Aorta (tissue), 5 donors: ENCODE results near the gene CDS1. TPM values are rescaled to one million over a fixed set of nuclear protein-coding genes. Genes with fewer than 3 reads are reported as not detected.

Source experiments
- ATAC-seq: fragments of 200-7000 bp; cut with Tn5 transposase; one replicate; pipeline ENCODE4 v1.9.1; 2022; ENCODE audit warnings: moderate library complexity; ENCODE audit not compliant: low FRiP score
- DNase-seq, 2 donors: peaks; one replicate each; pipeline ENCODE4 v3.0.0-alpha.2; 2020
- H3K27ac ChIP-seq, 2 donors: one replicate each; pipeline ENCODE4 v1.5.1; 2013; ENCODE audit warnings: low read length in 2 of 2, mild to moderate bottlenecking in 2 of 2, moderate library complexity in 2 of 2, control low read depth in 1 of 2, inconsistent platforms in 1 of 2, low read depth in 1 of 2
- H3K27me3 ChIP-seq, 2 donors: one replicate each; pipeline ENCODE4 v1.6.1; 2013; ENCODE audit warnings: control low read depth in 1 of 2, low read length in 1 of 2, mild to moderate bottlenecking in 1 of 2, moderate library complexity in 1 of 2; ENCODE audit not compliant: insufficient read depth in 2 of 2, control insufficient read depth in 1 of 2
- H3K36me3 ChIP-seq, 2 donors: one replicate each; pipeline ENCODE4 v1.6.1; 2013; ENCODE audit warnings: control low read depth in 1 of 2, low read length in 1 of 2, mild to moderate bottlenecking in 1 of 2; ENCODE audit not compliant: insufficient read depth in 2 of 2, control insufficient read depth in 1 of 2
- H3K4me1 ChIP-seq, 2 donors: one replicate each; pipeline ENCODE4 v1.6.1; 2013; ENCODE audit warnings: low read length in 2 of 2, control low read depth in 1 of 2, mild to moderate bottlenecking in 1 of 2, moderate library complexity in 1 of 2; ENCODE audit not compliant: insufficient read depth in 2 of 2, control insufficient read depth in 1 of 2
- H3K4me3 ChIP-seq, 2 donors: one replicate each; pipeline ENCODE4 v1.5.1; 2013; ENCODE audit warnings: low read length in 2 of 2, control low read depth in 1 of 2, mild to moderate bottlenecking in 1 of 2
- H3K9me3 ChIP-seq: one replicate; pipeline ENCODE4 v1.6.1; 2013; ENCODE audit warnings: mild to moderate bottlenecking, low read length; ENCODE audit not compliant: control insufficient read depth
- WGBS, 2 donors: extraction: QIAGEN DNeasy Blood & Tissue Kit; methylation state at CpG; one replicate each; pipeline ENCODE4 v1.1.7; 2013; 5-methylcytosine and 5-hydroxymethylcytosine counted together
- intact Hi-C, 2 donors: fragments of 100-400 bp; cut with DNase I; formaldehyde crosslinking; loops; one replicate each; pipeline versions ENCODE4 v1.14.2 to v1.15.0; 2022
- polyA plus RNA-seq, 2 donors: library from polyadenylated mRNA; stranded (reverse); fragments of 200-250 nt; gene quantifications; one replicate each; pipeline ENCODE4 v1.2.3, GENCODE V29; 2013
- total RNA-seq, 2 donors: library from RNA; stranded (reverse); fragmentation: NEBNext Ultra II Directional; extraction: Animal tissue kit (Norgen Biotek cat#: 25700); gene quantifications; one replicate each; pipeline ENCODE4 v1.2.1, GENCODE V29; 2021
- donor health status: healthy with polysubstance abuse.
- donor health status: Bipolar disorder and iron deficiency.
- donor health status: DM: no; HTN: no; CAD: no.
- donor health status: DM: no; HTN: no; CAD: no.
- donor health status: DM: yes; HTN: yes; CAD: no.

CDS1 gene
- total and polyA plus RNA-seq, 4 donors, result 0.33 to 4.8 (median 0.43) TPM

DNA sequence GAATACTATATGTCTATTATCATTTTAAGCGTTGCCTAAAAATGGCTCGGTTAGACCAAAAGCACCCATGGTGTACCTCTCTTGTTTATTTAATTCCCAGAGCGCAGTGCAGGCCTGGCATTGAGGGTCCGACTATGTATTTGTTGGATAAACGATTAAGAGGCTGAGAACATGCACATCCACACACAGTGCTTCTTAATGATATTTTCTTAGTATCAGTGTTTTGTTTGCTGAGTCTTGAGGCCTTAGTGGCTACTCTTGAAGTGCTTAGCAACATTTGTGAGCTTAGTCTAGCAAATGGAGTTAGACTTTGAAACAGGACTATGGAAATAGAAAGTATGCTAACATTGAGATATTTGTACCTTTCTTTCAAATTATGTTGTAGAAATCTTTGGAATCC lies 43.7 kb downstream of the CDS1 start:
- Histone ChIP-seq H3K9me3 (no peaks in the 10 kb centered on the region), H3K4me3 (no peak overlapping the region), H3K27ac (no peak overlapping the region), H3K36me3 (no peaks in the 10 kb centered on the region), H3K4me1 (no peaks in the 10 kb centered on the region), H3K27me3 (no peaks in the 10 kb centered on the region)
- 89 to 92% methylated on average over 5 of the region's 5 CpGs for WGBS, 2 donors
- DNase-seq, result no peak
- intact Hi-C loops, result no loop called here
- no peak for ATAC-seq

DNA sequence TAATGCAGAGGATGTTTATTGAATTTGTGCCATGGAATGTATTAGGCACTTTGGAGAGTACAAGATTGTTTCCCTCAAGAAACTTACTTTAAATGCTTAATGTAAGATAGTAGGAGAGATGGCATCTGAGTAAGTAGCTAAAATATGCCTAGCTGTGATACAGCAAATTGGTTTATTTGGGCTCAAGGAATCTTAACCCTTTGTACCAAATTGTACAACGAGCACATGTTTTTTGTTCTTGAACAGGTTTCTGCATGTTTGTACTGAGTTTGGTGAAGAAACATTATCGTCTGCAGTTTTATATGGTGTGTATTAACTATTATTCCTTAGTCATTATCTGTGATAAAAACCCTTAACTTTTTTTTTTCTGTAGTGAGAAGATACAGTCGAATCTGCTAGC lies 48.6 kb downstream of the CDS1 start:
- WGBS, 2 donors, result 78 to 80% methylated on average over 3 of the region's 3 CpGs
- ATAC-seq, result no peak

DNA sequence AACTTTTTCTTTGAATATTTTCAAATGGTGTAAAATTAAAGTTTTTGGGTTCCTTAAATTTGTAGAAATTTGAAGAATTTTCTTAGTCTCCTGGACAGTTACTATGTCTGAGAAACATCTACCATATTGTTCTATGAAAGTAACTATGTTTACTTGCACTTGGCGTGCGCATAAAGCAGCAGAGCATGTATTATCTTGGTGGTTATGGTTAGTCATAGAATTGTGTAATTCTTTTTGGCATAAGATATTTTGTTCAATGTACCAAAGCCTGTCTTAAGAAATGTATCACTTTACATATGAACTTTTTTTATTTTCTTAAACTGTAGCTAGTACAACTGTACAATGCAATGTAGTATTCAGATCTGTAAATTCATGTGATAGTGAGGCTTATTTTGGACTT lies 49.2 kb downstream of the CDS1 start:
- H3K9me3 ChIP-seq, result no peaks in the 10 kb centered on the region
- DNase-seq (no peak), ATAC-seq (no peak)
- intact Hi-C loops, result no loop called here
- 81 to 89% methylated on average over 2 of the region's 2 CpGs for WGBS, 2 donors
- H3K4me1 ChIP-seq, result no peaks in the 10 kb centered on the region
- no peaks in the 10 kb centered on the region for H3K36me3 ChIP-seq
- H3K27me3 ChIP-seq, result no peaks in the 10 kb centered on the region
- H3K4me3 ChIP-seq, result no peak overlapping the region
- no peak overlapping the region for H3K27ac ChIP-seq

More for the DNA sequence above, 48.6 kb downstream of the CDS1 start:
- no peaks in the 10 kb centered on the region for H3K9me3 ChIP-seq
- H3K4me3 ChIP-seq, result no peak overlapping the region
- no peak overlapping the region for H3K27ac ChIP-seq
- no peak for DNase-seq
- no peaks in the 10 kb centered on the region for H3K4me1 ChIP-seq
- H3K27me3 ChIP-seq, result no peaks in the 10 kb centered on the region
- H3K36me3 ChIP-seq, result no peaks in the 10 kb centered on the region
- intact Hi-C loops, result no loop called here

DNA sequence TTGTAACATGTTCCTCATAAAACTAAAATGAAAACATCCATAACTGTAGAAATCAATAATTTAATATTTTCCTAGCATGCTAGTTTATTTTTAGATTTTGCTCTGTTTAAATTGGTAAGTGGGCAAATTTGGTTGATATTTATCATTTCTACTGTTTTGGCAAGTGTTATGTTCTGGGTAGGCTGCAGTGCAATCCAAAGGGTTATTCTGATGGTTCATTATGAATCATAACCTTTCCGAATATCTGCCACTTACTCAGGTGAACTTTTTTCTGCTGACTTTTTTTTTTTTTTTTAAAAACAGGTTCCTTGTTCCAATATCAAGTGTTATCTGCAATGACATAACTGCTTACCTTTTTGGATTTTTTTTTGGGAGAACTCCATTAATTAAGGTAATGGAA lies 52.0 kb downstream of the CDS1 start:
- 72 to 73% methylated on average over 1 of the region's 1 CpG for WGBS, 2 donors
- intact Hi-C loops, result no loop called here
- no peak overlapping the region for H3K27ac ChIP-seq
- no peaks in the 10 kb centered on the region for H3K36me3 ChIP-seq
- no peaks in the 10 kb centered on the region for H3K4me1 ChIP-seq
- no peaks in the 10 kb centered on the region for H3K27me3 ChIP-seq
- no peaks in the 10 kb centered on the region for H3K9me3 ChIP-seq
- H3K4me3 ChIP-seq, result no peak overlapping the region
- ATAC-seq (no peak), DNase-seq (no peak)

DNA sequence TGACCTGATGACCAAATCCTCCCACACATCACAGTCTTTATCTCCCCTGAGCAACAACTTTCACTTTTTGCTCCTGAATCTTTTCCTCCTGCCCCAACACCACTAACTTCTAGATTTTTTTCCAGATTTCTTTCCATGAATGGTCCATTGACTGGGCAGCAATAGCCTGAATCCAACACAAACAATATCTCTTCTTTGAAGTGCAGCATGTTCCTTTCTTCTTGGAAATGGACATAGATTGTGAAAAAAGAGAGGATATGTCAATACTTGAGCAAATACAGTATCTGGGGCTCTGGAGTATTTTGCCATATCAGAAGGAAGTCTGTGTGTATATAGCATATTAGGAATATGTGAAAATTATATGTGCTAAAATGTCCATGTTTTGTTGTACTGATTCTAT lies 55.2 kb downstream of the CDS1 start:
- H3K9me3 ChIP-seq, result no peaks in the 10 kb centered on the region
- DNase-seq (no peak), ATAC-seq (no peak)
- intact Hi-C loops, result no loop called here
- no peaks in the 10 kb centered on the region for H3K4me1 ChIP-seq
- H3K27ac ChIP-seq, result no peak overlapping the region
- H3K36me3 ChIP-seq, result no peaks in the 10 kb centered on the region
- H3K4me3 ChIP-seq, result no peak overlapping the region
- no peaks in the 10 kb centered on the region for H3K27me3 ChIP-seq

DNA sequence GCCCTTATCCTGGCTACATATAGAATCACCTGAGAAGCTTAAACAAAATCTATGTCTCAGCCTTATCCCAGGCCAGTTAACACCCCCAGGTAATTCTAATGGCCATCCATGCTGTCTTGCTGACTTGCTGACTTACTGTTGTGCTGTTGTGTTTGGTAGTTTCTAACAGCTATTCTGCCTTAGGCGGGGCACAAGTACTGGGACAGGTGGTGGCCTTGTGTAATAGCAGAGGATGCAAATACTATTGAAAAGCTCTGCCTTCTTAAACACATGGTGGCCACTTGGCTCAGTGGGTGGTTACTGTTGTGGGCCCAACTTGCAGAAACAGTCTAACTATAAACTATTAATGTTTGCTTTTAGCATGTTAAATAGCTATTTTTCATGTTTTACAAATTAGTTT lies 56.2 kb downstream of the CDS1 start:
- WGBS, 2 donors, result 92 to 96% methylated on average over 1 of the region's 1 CpG
- H3K4me3 ChIP-seq, result no peak overlapping the region
- no peak for ATAC-seq
- no peak for DNase-seq
- H3K9me3 ChIP-seq, result no peaks in the 10 kb centered on the region
- no peaks in the 10 kb centered on the region for H3K4me1 ChIP-seq
- intact Hi-C loops, result no loop called here
- H3K36me3 ChIP-seq, result no peaks in the 10 kb centered on the region
- H3K27me3 ChIP-seq, result no peaks in the 10 kb centered on the region
- H3K27ac ChIP-seq, result no peak overlapping the region

DNA sequence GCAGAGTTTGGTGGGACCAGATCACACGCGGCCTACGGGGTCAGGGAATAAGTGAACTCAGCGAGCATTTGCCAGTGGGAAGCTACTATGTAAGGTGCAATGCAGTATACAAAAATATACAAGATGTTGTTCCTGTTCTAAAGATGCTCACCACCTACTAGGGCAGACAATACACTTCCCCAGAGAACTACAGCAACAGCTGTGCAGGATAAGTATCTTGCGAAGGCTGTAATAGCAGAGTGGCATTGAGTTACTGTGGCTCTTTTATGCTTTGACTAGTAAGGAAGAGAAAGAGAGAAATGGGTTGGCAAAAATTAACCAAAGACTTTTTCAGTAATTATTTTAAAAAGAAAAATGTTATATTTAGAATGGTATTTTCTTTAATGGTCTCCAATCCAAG lies 61.2 kb downstream of the CDS1 start:
- intact Hi-C loops, result no loop called here
- Histone ChIP-seq H3K27ac (no peak overlapping the region), H3K4me3 (no peak overlapping the region), H3K9me3 (no peaks in the 10 kb centered on the region), H3K4me1 (no peaks in the 10 kb centered on the region), H3K27me3 (no peaks in the 10 kb centered on the region), H3K36me3 (no peaks in the 10 kb centered on the region)
- ATAC-seq (no peak), DNase-seq (no peak)
- 96 to 97% methylated on average over 5 of the region's 5 CpGs for WGBS, 2 donors

DNA sequence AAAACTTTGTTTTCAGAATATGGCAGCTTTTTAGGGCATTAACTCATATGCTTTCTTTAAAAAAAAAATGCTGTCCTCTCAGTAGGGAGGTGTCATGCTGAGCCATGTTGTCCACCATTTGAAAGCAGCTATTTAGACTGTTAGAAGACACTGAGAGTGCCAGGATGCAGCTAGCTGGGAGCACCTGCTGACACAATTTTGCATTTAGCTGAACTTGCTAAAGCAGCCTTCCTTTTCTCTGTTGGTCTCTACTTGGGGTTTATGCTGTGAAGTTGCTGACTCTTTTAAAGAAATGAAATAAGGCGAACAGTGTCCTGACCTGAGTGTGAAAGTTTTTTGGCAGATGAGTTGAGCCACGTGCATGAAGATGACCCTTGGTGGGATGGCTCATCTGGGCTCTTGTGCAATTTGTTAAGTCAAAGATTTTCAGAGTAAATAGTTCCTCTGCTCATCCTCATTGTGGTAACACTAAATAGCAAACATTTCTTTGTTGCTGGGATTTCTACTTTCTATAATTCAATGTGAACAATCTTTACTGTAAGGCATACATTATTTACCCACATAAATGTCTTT lies 64.5 kb downstream of the CDS1 start:
- Histone ChIP-seq H3K27ac (no peak overlapping the region), H3K9me3 (no peaks in the 10 kb centered on the region), H3K4me1 (no peaks in the 10 kb centered on the region), H3K27me3 (no peaks in the 10 kb centered on the region), H3K36me3 (no peaks in the 10 kb centered on the region), H3K4me3 (no peak overlapping the region)
- intact Hi-C loops, result no loop called here
- WGBS, 2 donors, result 87 to 94% methylated on average over 2 of the region's 2 CpGs
- DNase-seq (no peak), ATAC-seq (no peak)

DNA sequence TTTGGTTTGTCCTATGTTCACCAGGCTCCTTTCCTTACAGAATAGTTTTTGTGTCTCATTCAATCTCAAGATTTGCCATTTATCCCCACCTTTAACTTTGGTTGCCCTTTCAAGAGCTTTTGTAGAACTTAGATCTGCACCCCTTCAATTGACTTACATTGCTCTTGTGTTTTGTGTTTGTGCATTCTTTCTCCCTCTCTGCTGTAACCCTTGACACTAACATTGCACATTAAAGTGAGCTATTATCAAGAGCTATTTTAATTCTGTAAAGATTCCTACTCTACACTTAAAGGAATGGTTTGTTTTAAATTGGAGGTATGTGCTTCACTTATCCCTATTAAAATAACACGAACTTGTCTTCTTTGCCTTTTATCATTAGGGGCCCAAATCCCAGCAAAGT lies 65.3 kb downstream of the CDS1 start:
- Histone ChIP-seq H3K4me3 (no peak overlapping the region), H3K36me3 (no peaks in the 10 kb centered on the region), H3K27ac (no peak overlapping the region), H3K9me3 (no peaks in the 10 kb centered on the region), H3K27me3 (no peaks in the 10 kb centered on the region), H3K4me1 (no peaks in the 10 kb centered on the region)
- DNase-seq, result no peak
- intact Hi-C loops, result no loop called here
- 93 to 98% methylated on average over 1 of the region's 1 CpG for WGBS, 2 donors
- ATAC-seq, result no peak
